Transverse colon (tissue), 4 donors: ENCODE measurements around the gene CNTNAP2. TPM values are rescaled to one million over a fixed set of nuclear protein-coding genes. Genes with fewer than 3 reads are reported as not detected.

Experiments used
- DNase-seq: peaks from one replicate; pipeline ENCODE4 v3.0.0-alpha.2; 2019
- H3K27ac ChIP-seq, 4 donors: fragments of 200-600 bp; sonication (generic); 2 replicates each; pipeline ENCODE4 v1.5.1; 2016 to 2018; ENCODE audit warnings: inconsistent platforms in 4 of 4
- H3K27me3 ChIP-seq: fragments of 200-600 bp; sonication (generic); 2 replicates; pipeline ENCODE4 v1.5.1; 2017; ENCODE audit warnings: inconsistent platforms
- H3K36me3 ChIP-seq, 4 donors: fragments of 200-600 bp; sonication (generic); 2 replicates each; pipeline ENCODE4 v1.5.1; 2017 to 2019; ENCODE audit warnings: inconsistent platforms in 4 of 4
- H3K4me1 ChIP-seq, 4 donors: fragments of 200-600 bp; sonication (generic); 2 replicates each; pipeline ENCODE4 v1.5.1; 2017 to 2020; ENCODE audit warnings: inconsistent platforms in 4 of 4
- H3K4me3 ChIP-seq, 4 donors: fragments of 200-600 bp; sonication (generic); 1 replicate in 1 of 4; 2 replicates in 3 of 4; pipeline versions ENCODE4 v1.5.1 to v1.6.1; 2017 to 2019; ENCODE audit warnings: inconsistent platforms in 4 of 4
- H3K9me3 ChIP-seq, 2 donors: fragments of 200-600 bp; sonication (generic); 2 replicates each; pipeline ENCODE4 v1.5.1; 2017 to 2019; ENCODE audit warnings: inconsistent platforms in 2 of 2
- EP300 ChIP-seq: sonication (generic); formaldehyde crosslinking; IDR thresholded peaks from one replicate; pipeline ENCODE4 v1.6.1; 2017; ENCODE audit warnings: antibody characterized with exemption, low read depth
- POLR2A ChIP-seq: fragments of 450-650 bp; IDR thresholded peaks from one replicate; pipeline ENCODE4 v1.6.1; 2016; ENCODE audit warnings: antibody characterized with exemption, mild to moderate bottlenecking, moderate library complexity
- POLR2AphosphoS5 ChIP-seq, 3 donors: sonication (generic); formaldehyde crosslinking; IDR thresholded peaks; one replicate each; pipeline ENCODE4 v1.6.1; 2016; ENCODE audit warnings: antibody characterized with exemption in 3 of 3
- WGBS, 2 donors: methylation state at CpG; one replicate each; pipeline ENCODE4 v1.1.5; 2018; ENCODE audit warnings: low coverage in 1 of 2; 5-methylcytosine and 5-hydroxymethylcytosine counted together
- in situ Hi-C, 4 donors: fragments of 200-750 bp; cut with MboI; loops; one replicate each; pipeline versions ENCODE4 v1.15.0 to v1.15.1; 2017; ENCODE audit warnings: low sequenced_read_pairs in 3 of 4, low pct_ligation_motif_present in 1 of 4, low pct_unique_long_range_greater_than_20kb in 1 of 4
- intact Hi-C: fragments of 100-400 bp; cut with DNase I; formaldehyde crosslinking; loops from one replicate; pipeline ENCODE4 v1.15.1; 2023; ENCODE audit warnings: low total_unique reads
- total RNA-seq, 4 donors: library from RNA; depleted of rRNA; stranded (reverse); fragments of >200 nt; gene quantifications; one replicate each; pipeline ENCODE4 v1.1.0, GENCODE V29; 2016
- TF ChIP-seq, protein P1 (sequence below), 5 experiments: fragments of 200-600 bp in 3 of 5; fragments of 450-650 bp in 2 of 5; sonication (generic) in 3 of 5; IDR thresholded peaks; 1 replicate in 2 of 5; 2 replicates in 3 of 5; pipeline ENCODE4 v1.5.1; 2016 to 2017; ENCODE audit warnings: antibody characterized with exemption in 5 of 5, inconsistent platforms in 3 of 5, mild to moderate bottlenecking in 2 of 5, moderate library complexity in 1 of 5

CNTNAP2 gene
- total RNA-seq, 4 donors from 2014 or later: 0.60 to 2.9 (median 2.4) TPM

DNA sequence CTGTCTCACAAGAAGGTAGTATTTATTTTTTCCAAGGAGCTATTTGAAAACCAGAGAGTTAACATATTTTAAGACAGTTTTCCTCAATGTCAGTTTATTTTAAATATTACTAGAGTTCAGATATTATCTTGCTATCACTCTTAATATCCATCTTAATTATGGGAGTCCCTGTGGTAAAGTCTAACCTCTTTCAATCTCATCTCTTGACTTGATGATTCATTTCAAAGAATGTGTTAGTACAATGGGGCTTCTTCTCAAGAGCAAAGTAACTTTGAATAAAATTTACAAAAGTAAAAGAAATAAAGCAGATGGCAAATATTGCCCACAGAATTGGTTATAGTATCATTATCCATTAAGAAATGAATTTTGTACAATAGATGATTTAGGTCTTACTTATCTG, 1742.9 kb downstream of the CNTNAP2 start:
- no peaks in the 10 kb centered on the region for H3K9me3 ChIP-seq
- in situ Hi-C loops: no loop called here
- H3K4me1 ChIP-seq: no peaks in the 10 kb centered on the region
- TF ChIP-seq, protein P1, sequence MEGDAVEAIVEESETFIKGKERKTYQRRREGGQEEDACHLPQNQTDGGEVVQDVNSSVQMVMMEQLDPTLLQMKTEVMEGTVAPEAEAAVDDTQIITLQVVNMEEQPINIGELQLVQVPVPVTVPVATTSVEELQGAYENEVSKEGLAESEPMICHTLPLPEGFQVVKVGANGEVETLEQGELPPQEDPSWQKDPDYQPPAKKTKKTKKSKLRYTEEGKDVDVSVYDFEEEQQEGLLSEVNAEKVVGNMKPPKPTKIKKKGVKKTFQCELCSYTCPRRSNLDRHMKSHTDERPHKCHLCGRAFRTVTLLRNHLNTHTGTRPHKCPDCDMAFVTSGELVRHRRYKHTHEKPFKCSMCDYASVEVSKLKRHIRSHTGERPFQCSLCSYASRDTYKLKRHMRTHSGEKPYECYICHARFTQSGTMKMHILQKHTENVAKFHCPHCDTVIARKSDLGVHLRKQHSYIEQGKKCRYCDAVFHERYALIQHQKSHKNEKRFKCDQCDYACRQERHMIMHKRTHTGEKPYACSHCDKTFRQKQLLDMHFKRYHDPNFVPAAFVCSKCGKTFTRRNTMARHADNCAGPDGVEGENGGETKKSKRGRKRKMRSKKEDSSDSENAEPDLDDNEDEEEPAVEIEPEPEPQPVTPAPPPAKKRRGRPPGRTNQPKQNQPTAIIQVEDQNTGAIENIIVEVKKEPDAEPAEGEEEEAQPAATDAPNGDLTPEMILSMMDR (IDR thresholded peaks at IDR 0.05): no peak
- no peak for TF ChIP-seq POLR2AphosphoS5 (IDR thresholded peaks at IDR 0.05)
- no peak for TF ChIP-seq EP300
- TF ChIP-seq POLR2A: no peak
- H3K27ac ChIP-seq: no peak overlapping the region
- no peak for DNase-seq
- no peak overlapping the region for H3K4me3 ChIP-seq
- intact Hi-C loops: no loop called here
- no peaks in the 10 kb centered on the region for H3K36me3 ChIP-seq
- H3K27me3 ChIP-seq: no peaks in the 10 kb centered on the region

DNA sequence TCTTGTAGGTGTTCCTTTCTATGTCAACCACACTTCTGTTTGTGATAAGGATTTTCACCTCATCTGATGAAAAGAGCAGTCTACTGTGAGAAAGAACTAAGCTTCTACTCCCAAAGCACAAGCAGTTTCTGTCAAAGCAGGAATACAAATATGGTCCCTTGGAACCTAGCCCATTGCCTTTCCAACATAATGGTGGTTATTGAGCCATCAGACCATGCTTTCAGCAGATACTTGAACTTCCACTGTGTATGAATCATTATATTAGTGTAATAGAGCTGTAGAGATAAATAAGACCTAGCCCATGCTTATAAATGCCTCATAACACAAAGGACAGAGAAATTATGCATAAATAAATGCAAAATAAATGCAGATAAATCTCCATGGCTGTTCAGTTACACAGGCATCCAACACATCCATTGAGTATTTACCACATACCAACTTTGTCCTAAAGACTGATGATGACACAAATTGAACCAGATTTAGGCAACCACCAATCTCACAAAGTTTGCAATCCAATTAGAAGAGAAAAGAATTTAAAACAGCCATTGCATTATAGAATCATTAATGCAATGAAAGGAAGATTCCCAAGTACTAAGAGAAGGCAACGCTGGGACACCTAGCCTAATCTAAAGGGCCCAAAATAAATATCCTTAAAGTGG, 1744.6 kb downstream of the CNTNAP2 start:
- in situ Hi-C loops: no loop called here
- intact Hi-C loops: no loop called here
- 93 to 100% methylated on average over 1 of the region's 1 CpG for WGBS, 2 donors
- no peaks in the 10 kb centered on the region for H3K9me3 ChIP-seq
- no peaks in the 10 kb centered on the region for H3K27me3 ChIP-seq
- H3K27ac ChIP-seq: no peak overlapping the region
- DNase-seq: no peak
- H3K36me3 ChIP-seq: no peaks in the 10 kb centered on the region
- no peak overlapping the region for H3K4me3 ChIP-seq
- H3K4me1 ChIP-seq: no peaks in the 10 kb centered on the region
- TF ChIP-seq EP300: no peak
- TF ChIP-seq POLR2AphosphoS5 (IDR thresholded peaks at IDR 0.05): no peak
- TF ChIP-seq, protein P1 (IDR thresholded peaks at IDR 0.05): no peak
- TF ChIP-seq POLR2A: no peak

DNA sequence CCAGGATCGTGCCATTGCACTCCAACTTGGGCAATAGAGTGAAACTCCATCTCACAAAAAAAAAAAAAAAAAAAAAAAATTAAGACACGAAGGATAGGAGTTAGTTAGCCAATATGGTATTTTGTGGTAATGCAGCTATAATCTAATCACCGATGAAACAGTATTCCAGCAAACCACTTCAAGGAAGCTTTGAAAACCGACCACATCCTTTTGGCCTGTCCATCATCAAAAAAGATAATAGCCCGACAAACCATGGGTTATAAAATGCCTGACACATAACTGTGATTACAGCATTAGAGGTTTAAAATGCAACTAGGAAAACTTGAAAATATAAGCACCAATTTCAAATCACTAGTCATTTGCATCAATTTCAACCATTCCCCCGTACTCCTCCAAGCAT, 1745.3 kb downstream of the CNTNAP2 start:
- H3K27ac ChIP-seq: no peak overlapping the region
- intact Hi-C loops (no loop called here), in situ Hi-C loops (no loop called here)
- H3K9me3 ChIP-seq: no peaks in the 10 kb centered on the region
- DNase-seq: no peak
- no peaks in the 10 kb centered on the region for H3K27me3 ChIP-seq
- H3K4me1 ChIP-seq: no peaks in the 10 kb centered on the region
- H3K36me3 ChIP-seq: no peaks in the 10 kb centered on the region
- no peak overlapping the region for H3K4me3 ChIP-seq
- TF ChIP-seq, protein P1 (IDR thresholded peaks at IDR 0.05): no peak
- TF ChIP-seq EP300 (no peak), POLR2AphosphoS5 (IDR thresholded peaks at IDR 0.05) (no peak), POLR2A (no peak)
- WGBS, 2 donors: 76 to 83% methylated on average over 6 of the region's 6 CpGs

DNA sequence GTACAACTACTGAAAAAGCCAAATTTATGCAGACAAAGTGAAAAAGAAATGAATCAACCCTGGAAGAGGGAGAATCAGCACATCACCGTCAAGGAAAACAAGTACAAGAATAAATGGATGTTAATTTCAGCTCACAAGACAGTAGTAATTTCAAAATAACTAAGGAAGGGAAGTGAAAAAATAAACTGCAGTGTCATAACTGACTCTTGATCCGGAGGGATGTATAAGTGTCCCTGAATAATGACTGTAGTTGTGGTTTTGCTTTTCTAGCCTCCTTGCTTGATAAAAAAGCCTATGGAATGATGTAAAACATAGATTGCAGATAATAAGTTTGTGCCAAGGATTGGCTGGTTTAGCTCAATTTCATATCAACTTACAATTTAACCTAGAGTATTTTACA, 1752.9 kb downstream of the CNTNAP2 start:
- no peak for DNase-seq
- WGBS, 2 donors: 39 to 63% methylated on average over 2 of the region's 2 CpGs
- Histone ChIP-seq H3K4me3 (no peak overlapping the region), H3K9me3 (no peaks in the 10 kb centered on the region), H3K36me3 (no peaks in the 10 kb centered on the region), H3K27me3 (no peaks in the 10 kb centered on the region), H3K4me1 (no peaks in the 10 kb centered on the region), H3K27ac (no peak overlapping the region)
- in situ Hi-C loops (no loop called here), intact Hi-C loops (no loop called here)
- TF ChIP-seq EP300: no peak
- no peak for TF ChIP-seq POLR2A
- TF ChIP-seq, protein P1 (IDR thresholded peaks at IDR 0.05): no peak
